Measurements from ENCODE around the gene VWA2. TPM values are rescaled to one million over a fixed set of nuclear protein-coding genes. Genes with fewer than 3 reads are reported as not detected.

VWA2 gene
- total RNA-seq, 1 experiment from 2014 or later, result 1.6 TPM

DNA sequence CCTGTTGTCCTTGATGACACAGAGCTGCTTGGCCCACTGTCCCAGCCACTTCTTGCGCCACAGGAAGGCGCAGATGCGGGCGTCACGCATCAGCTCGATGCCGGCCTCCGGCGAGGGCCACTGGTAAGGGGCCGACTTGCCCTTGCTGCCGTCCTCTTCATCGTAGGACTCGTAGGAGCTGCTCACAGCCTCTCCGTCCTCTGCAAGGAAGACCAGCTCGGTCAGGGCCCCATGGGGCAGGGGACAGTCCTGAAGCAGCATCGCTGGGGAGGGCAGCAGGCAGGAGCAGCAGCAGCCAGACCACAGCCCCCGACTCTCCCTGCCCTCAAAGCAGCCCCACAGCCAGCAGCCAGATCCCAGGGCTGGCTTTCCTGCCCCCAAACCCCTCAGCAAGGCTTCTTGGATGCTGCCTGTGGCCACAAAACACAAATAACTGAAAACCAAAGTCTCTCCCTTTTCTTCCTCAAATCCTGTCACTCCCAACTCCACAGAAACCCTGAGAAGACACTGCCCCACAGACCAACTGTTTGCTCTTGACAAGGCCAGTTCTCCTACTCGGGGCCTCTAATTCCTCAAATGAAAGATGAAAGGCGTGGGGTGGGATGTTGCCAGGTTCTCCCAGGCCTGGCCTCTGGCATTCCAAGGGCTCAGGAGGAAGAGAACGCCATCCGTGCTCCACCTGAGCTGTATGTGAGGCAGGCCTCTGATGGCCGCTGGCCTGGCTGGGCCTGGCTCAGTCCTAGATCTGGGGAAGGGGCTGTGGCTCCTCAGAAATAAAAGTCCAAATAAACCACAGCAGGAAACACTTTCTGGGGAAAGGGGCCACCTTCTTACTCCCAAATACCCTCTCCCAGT is 76.7 kb downstream of the VWA2 start:
- Histone ChIP-seq H4K5ac (ENCODE audit: insufficient read length, low read depth, low read length) (no peak overlapping the region), H3K23ac (ENCODE audit: insufficient read length, low read depth, low read length) (no peak overlapping the region), H3K4ac (ENCODE audit: low read depth, low read length) (no peak overlapping the region), H3T11ph (ENCODE audit: low read length) (no peak overlapping the region), H2AK5ac (ENCODE audit: insufficient read length, low read length) (no peak overlapping the region), H3K79me2 (ENCODE audit: insufficient read depth, low read length) (no peaks in the 10 kb centered on the region), H4K8ac (replicated peaks; ENCODE audit: insufficient read length, low read depth, low read length) (no peak overlapping the region), H2BK20ac (ENCODE audit: low read depth, low read length, poor library complexity, severe bottlenecking) (no peak overlapping the region), H3K14ac (ENCODE audit: insufficient read depth, low read length) (no peak overlapping the region), H3K18ac (ENCODE audit: insufficient read length, low read depth, low read length) (no peak overlapping the region), H3K79me1 (ENCODE audit: insufficient read depth, low read depth, low read length, poor library complexity, severe bottlenecking) (no peaks in the 10 kb centered on the region), H2AFZ (ENCODE audit: low read length) (no peak overlapping the region), H3K9me3 (ENCODE audit: control insufficient read depth, low read depth, low read length) (no peaks in the 10 kb centered on the region), H4K91ac (ENCODE audit: insufficient read length, low read depth, low read length) (no peak overlapping the region), H3K56ac (ENCODE audit: insufficient read length, low read depth, low read length) (no peak overlapping the region), H3K27ac (ENCODE audit: insufficient read length, low read depth, low read length) (no peak overlapping the region), H2BK15ac (ENCODE audit: low read depth, low read length) (no peak overlapping the region), H2BK5ac (ENCODE audit: insufficient read length, low read length) (no peak overlapping the region), H3K9ac (ENCODE audit: extremely low read depth, insufficient read length, low read length) (no peak overlapping the region), H3K4me1 (ENCODE audit: insufficient read depth, low read length) (no peaks in the 10 kb centered on the region), H2BK120ac (ENCODE audit: low read depth, low read length, poor library complexity, severe bottlenecking) (no peak overlapping the region), H3K4me2 (ENCODE audit: insufficient read depth, insufficient read length, low read length) (no peak overlapping the region), H2BK12ac (ENCODE audit: insufficient read length, low read depth, low read length) (no peak overlapping the region), H3K27me3 (ENCODE audit: insufficient read depth, low read length) (no peaks in the 10 kb centered on the region), H3K23me2 (ENCODE audit: insufficient read length, low read depth, low read length, poor library complexity, severe bottlenecking) (no peaks in the 10 kb centered on the region), H4K20me1 (ENCODE audit: control insufficient read depth, insufficient read depth, insufficient read length) (no peaks in the 10 kb centered on the region)
- no peaks in the 10 kb centered on the region for H3K9me3 Mint-ChIP-seq
- H3K36me3 Mint-ChIP-seq (ENCODE audit: insufficient read depth in 1 of 3, low read depth in 3 of 3), result no peaks in the 10 kb centered on the region
- no peak overlapping the region; a peak in 1 of 7 replicates for H3K27ac Mint-ChIP-seq
- WGBS (ENCODE audit: extremely low coverage, insufficient read length, low lambda C conversion rate), result no CpG with 5 or more reads among the region's 22 CpGs
- TF ChIP-seq, protein P1, sequence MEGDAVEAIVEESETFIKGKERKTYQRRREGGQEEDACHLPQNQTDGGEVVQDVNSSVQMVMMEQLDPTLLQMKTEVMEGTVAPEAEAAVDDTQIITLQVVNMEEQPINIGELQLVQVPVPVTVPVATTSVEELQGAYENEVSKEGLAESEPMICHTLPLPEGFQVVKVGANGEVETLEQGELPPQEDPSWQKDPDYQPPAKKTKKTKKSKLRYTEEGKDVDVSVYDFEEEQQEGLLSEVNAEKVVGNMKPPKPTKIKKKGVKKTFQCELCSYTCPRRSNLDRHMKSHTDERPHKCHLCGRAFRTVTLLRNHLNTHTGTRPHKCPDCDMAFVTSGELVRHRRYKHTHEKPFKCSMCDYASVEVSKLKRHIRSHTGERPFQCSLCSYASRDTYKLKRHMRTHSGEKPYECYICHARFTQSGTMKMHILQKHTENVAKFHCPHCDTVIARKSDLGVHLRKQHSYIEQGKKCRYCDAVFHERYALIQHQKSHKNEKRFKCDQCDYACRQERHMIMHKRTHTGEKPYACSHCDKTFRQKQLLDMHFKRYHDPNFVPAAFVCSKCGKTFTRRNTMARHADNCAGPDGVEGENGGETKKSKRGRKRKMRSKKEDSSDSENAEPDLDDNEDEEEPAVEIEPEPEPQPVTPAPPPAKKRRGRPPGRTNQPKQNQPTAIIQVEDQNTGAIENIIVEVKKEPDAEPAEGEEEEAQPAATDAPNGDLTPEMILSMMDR (conservative IDR thresholded peaks at IDR 0.05), result no peak
- H3K27me3 Mint-ChIP-seq (ENCODE audit: low read depth), result peaks cover 3% of the 10 kb centered on the region
- no peak for DNase-seq
- H3K4me3 Mint-ChIP-seq, result no peak overlapping the region
- H3K4me1 Mint-ChIP-seq, result peaks cover 4 to 6% of the 10 kb centered on the region in 2 experiments
